ENCODE measurements around the gene RAB11FIP5.

DNA sequence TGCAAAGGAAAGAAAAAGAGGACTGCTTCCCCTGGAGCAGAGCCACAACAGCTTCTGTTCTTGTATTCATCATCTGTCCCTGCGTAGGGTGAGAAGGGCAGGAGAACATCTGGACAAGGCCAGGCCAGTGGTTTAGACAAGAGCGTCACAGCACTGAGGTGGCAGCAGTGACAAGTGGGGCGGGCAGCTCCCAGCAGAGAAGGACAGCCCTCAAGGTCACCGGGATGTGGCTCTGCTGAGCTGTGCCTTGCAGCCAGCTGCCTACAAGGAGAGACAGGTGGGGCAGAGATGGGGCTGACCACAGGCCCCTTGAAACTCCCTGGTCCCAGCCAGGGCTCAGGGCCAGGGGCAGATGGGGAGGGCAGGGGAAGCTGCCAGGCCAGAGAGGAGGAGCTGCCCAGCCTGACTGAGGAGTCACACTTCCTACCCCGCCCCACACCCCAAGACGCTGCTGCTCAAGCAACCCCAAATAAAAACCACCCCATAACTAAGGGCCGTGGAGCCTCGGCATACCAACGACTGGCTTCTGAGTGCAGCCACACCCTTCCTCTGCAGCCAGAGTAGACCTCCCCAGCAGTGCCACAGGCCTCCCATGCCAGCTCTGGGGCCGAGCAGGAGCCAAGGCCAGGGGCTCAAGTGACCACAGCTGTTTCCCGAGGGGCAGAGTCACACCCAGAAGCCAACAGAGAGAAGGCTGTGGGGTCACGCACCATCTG lies 5.4 kb downstream of the RAB11FIP5 start:
- TF ChIP-seq, protein P1, sequence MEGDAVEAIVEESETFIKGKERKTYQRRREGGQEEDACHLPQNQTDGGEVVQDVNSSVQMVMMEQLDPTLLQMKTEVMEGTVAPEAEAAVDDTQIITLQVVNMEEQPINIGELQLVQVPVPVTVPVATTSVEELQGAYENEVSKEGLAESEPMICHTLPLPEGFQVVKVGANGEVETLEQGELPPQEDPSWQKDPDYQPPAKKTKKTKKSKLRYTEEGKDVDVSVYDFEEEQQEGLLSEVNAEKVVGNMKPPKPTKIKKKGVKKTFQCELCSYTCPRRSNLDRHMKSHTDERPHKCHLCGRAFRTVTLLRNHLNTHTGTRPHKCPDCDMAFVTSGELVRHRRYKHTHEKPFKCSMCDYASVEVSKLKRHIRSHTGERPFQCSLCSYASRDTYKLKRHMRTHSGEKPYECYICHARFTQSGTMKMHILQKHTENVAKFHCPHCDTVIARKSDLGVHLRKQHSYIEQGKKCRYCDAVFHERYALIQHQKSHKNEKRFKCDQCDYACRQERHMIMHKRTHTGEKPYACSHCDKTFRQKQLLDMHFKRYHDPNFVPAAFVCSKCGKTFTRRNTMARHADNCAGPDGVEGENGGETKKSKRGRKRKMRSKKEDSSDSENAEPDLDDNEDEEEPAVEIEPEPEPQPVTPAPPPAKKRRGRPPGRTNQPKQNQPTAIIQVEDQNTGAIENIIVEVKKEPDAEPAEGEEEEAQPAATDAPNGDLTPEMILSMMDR (IDR thresholded peaks at IDR 0.05): no peak
- TF ChIP-seq POLR2A (IDR thresholded peaks at IDR 0.05) (no peak), POLR2AphosphoS5 (IDR thresholded peaks at IDR 0.05) (no peak), EP300 (IDR thresholded peaks at IDR 0.05) (no peak)
